Astrocyte (in vitro differentiated cells and primary cell): ENCODE data around the gene CDC25B. TPM values are rescaled to one million over a fixed set of nuclear protein-coding genes. Genes with fewer than 3 reads are reported as not detected.
A peak's percentile ranks its signal among the peaks of the same experiment; 100 is the strongest.

ENCODE experiments used
- DNase-seq: peaks from one replicate; pipeline ENCODE4 v3.0.0-alpha.2; 2010; ENCODE audit warnings: low read depth
- FAIRE-seq: peaks from 2 replicates; lab custom pipeline; 2011; peaks lifted over from hg19 to GRCh38; lab: Jason Lieb, UNC
- H2AFZ ChIP-seq: 2 replicates; pipeline ENCODE4 v1.6.0; 2012; ENCODE audit warnings: low read depth, low read length, inconsistent platforms
- H3K27ac ChIP-seq: 2 replicates; pipeline ENCODE4 v1.5.1; 2011; ENCODE audit warnings: low read depth, low read length, inconsistent platforms
- H3K27me3 ChIP-seq: 2 replicates; pipeline ENCODE4 v1.6.0; 2011; ENCODE audit warnings: low read length, inconsistent platforms; ENCODE audit not compliant: insufficient read depth
- H3K36me3 ChIP-seq: 2 replicates; pipeline ENCODE4 v1.5.1; 2011; ENCODE audit warnings: low read length, inconsistent platforms; ENCODE audit not compliant: insufficient read depth
- H3K4me1 ChIP-seq: 2 replicates; pipeline ENCODE4 v1.5.1; 2011; ENCODE audit warnings: low read length, inconsistent platforms; ENCODE audit not compliant: insufficient read depth
- H3K4me2 ChIP-seq: 2 replicates; pipeline ENCODE4 v1.6.0; 2012; ENCODE audit warnings: low read length, inconsistent platforms
- H3K4me3 ChIP-seq: 2 replicates; pipeline ENCODE4 v1.5.1; 2011; ENCODE audit warnings: low read depth, mild to moderate bottlenecking, low read length, inconsistent platforms; ENCODE audit not compliant: insufficient read depth
- H3K79me2 ChIP-seq: 2 replicates; pipeline ENCODE4 v1.6.0; 2012; ENCODE audit warnings: mild to moderate bottlenecking, low read length, inconsistent platforms; ENCODE audit not compliant: insufficient read depth
- H3K9ac ChIP-seq: 2 replicates; pipeline ENCODE4 v1.6.0; 2012; ENCODE audit warnings: mild to moderate bottlenecking, low read length, inconsistent platforms
- H3K9me3 ChIP-seq: 2 replicates; pipeline ENCODE4 v1.5.1; 2012; ENCODE audit warnings: low read depth, mild to moderate bottlenecking, low read length, inconsistent platforms; ENCODE audit not compliant: insufficient read depth
- H4K20me1 ChIP-seq: 2 replicates; pipeline ENCODE4 v1.6.0; 2012; ENCODE audit warnings: low read length, inconsistent platforms; ENCODE audit not compliant: insufficient read depth
- H3K27ac Mint-ChIP-seq: one replicate; pipeline ENCODE4 v1.8.0; 2021; ENCODE audit warnings: mild to moderate bottlenecking, mixed read lengths; ENCODE audit not compliant: unreplicated experiment
- H3K27me3 Mint-ChIP-seq: one replicate; pipeline ENCODE4 v1.8.0; 2021; ENCODE audit warnings: low read depth, mixed read lengths; ENCODE audit not compliant: unreplicated experiment
- H3K36me3 Mint-ChIP-seq: one replicate; pipeline ENCODE4 v1.8.0; 2021; ENCODE audit warnings: low read depth, mixed read lengths; ENCODE audit not compliant: unreplicated experiment
- H3K4me1 Mint-ChIP-seq: one replicate; pipeline ENCODE4 v1.8.0; 2021; ENCODE audit warnings: low read depth, mixed read lengths; ENCODE audit not compliant: unreplicated experiment
- H3K4me3 Mint-ChIP-seq: one replicate; pipeline ENCODE4 v1.8.0; 2021; ENCODE audit warnings: mild to moderate bottlenecking, moderate library complexity, mixed read lengths; ENCODE audit not compliant: unreplicated experiment
- H3K9me3 Mint-ChIP-seq: one replicate; pipeline ENCODE4 v1.8.0; 2021; ENCODE audit warnings: mild to moderate bottlenecking, mixed read lengths; ENCODE audit not compliant: unreplicated experiment
- EZH2 ChIP-seq: IDR thresholded peaks from 2 replicates; pipeline ENCODE4 v1.6.1; 2012; ENCODE audit warnings: mild to moderate bottlenecking, low read length, inconsistent platforms; ENCODE audit not compliant: insufficient read depth
- total RNA-seq: library from RNA; stranded (reverse); gene quantifications from 2 replicates; pipeline ENCODE4 v1.2.1, GENCODE V29; 2021
- TF ChIP-seq, protein P1 (sequence below): IDR thresholded peaks from 2 replicates; pipeline ENCODE4 v1.5.1; 2011; ENCODE audit warnings: low read depth, mild to moderate bottlenecking, inconsistent platforms, low read length, moderate library complexity; ENCODE audit not compliant: insufficient read depth

Gene CDC25B
- total RNA-seq, 1 donor from 2014 or later: 8.5 TPM

DNA sequence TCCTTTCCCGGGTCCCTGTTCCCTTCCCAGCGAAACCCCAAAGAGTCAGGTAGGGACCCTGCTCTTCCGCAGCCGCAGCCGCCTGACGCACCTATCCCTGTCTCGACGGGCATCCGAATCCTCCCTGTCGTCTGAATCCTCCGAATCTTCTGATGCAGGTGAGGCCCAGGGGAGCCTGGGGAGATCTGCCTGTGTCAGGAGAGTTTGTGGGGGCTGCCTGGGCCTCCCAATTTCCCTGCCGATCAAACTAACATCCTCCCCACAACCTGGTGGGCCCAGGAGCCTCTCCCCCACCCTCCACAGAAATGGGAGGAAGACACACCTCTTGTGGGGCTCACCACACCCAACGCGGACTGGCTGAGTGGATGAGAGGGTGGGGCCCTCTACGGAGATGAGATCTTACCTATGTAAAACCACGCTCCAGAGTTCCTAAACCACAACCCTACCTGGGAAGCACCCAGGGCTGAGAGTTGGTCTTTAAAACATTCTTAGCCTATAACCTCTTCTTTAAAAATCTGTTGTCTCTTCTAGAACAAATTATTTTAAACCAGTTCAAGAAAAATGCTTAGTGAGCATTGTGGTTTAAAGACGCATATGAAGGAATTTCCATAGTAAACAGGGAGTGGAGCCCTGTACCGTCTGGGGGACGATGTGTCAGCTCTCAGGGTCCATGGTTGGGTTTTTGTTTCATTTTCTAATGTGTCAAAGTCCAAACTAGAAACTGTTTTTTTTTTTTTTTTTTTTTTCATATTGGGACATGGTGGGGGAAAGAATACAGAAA is 1.7 kb downstream of the CDC25B start:
- FAIRE-seq: no peak
- peak overlapping the region; percentile 30 for H3K27ac Mint-ChIP-seq

GRCh38 chr20:3798373-3798768 is 2.3 kb downstream of the CDC25B start:
- Histone ChIP-seq H3K4me3 (no peak overlapping the region), H3K36me3 (peaks cover 16% of the 10 kb centered on the region), H3K4me2 (peak overlapping the region; percentile 89), H3K27ac (no peak overlapping the region), H3K9me3 (no peaks in the 10 kb centered on the region), H2AFZ (no peak overlapping the region), H3K9ac (no peak overlapping the region), H3K4me1 (peaks cover 30% of the 10 kb centered on the region), H3K79me2 (peaks cover 34% of the 10 kb centered on the region), H4K20me1 (peaks cover 6% of the 10 kb centered on the region), H3K27me3 (no peaks in the 10 kb centered on the region)
- Mint-ChIP-seq H3K4me3 (no peak overlapping the region), H3K9me3 (no peaks in the 10 kb centered on the region), H3K27me3 (no peaks in the 10 kb centered on the region), H3K27ac (peak overlapping the region; percentile 34), H3K4me1 (peaks cover 11% of the 10 kb centered on the region), H3K36me3 (peaks cover 17% of the 10 kb centered on the region)
- TF ChIP-seq, protein P1, sequence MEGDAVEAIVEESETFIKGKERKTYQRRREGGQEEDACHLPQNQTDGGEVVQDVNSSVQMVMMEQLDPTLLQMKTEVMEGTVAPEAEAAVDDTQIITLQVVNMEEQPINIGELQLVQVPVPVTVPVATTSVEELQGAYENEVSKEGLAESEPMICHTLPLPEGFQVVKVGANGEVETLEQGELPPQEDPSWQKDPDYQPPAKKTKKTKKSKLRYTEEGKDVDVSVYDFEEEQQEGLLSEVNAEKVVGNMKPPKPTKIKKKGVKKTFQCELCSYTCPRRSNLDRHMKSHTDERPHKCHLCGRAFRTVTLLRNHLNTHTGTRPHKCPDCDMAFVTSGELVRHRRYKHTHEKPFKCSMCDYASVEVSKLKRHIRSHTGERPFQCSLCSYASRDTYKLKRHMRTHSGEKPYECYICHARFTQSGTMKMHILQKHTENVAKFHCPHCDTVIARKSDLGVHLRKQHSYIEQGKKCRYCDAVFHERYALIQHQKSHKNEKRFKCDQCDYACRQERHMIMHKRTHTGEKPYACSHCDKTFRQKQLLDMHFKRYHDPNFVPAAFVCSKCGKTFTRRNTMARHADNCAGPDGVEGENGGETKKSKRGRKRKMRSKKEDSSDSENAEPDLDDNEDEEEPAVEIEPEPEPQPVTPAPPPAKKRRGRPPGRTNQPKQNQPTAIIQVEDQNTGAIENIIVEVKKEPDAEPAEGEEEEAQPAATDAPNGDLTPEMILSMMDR: no peak
- no peak for TF ChIP-seq EZH2
- DNase-seq: no peak
- FAIRE-seq: no peak

More for the DNA sequence above, 1.7 kb downstream of the CDC25B start:
- Histone ChIP-seq H3K4me2 (peak overlapping the region; percentile 89), H3K27ac (peak overlapping the region; percentile 13), H3K9me3 (no peaks in the 10 kb centered on the region), H3K9ac (peak overlapping the region; percentile 87), H3K4me3 (peak overlapping the region; percentile 73), H3K27me3 (no peaks in the 10 kb centered on the region), H4K20me1 (peaks cover 6% of the 10 kb centered on the region), H3K36me3 (peaks cover 12% of the 10 kb centered on the region), H3K4me1 (peaks cover 30% of the 10 kb centered on the region), H3K79me2 (peaks cover 34% of the 10 kb centered on the region), H2AFZ (no peak overlapping the region)
- Mint-ChIP-seq H3K9me3 (no peaks in the 10 kb centered on the region), H3K4me3 (peak overlapping the region; percentile 58), H3K36me3 (peaks cover 11% of the 10 kb centered on the region), H3K27me3 (no peaks in the 10 kb centered on the region), H3K4me1 (peaks cover 11% of the 10 kb centered on the region)
- TF ChIP-seq, protein P1: no peak
- TF ChIP-seq EZH2: no peak
- no peak for DNase-seq

GRCh38 chr20:3798908-3799248 is 2.8 kb downstream of the CDC25B start:
- H3K27ac Mint-ChIP-seq: peak overlapping the region; percentile 66
- TF ChIP-seq EZH2: no peak
- TF ChIP-seq, protein P1: no peak
- Histone ChIP-seq H2AFZ (no peak overlapping the region), H3K9ac (no peak overlapping the region), H4K20me1 (peaks cover 6% of the 10 kb centered on the region), H3K9me3 (no peaks in the 10 kb centered on the region), H3K4me1 (peaks cover 30% of the 10 kb centered on the region), H3K79me2 (peaks cover 34% of the 10 kb centered on the region), H3K36me3 (peaks cover 17% of the 10 kb centered on the region), H3K27ac (no peak overlapping the region), H3K4me2 (no peak overlapping the region), H3K4me3 (no peak overlapping the region), H3K27me3 (no peaks in the 10 kb centered on the region)
- no peak overlapping the region for H3K4me3 Mint-ChIP-seq
- H3K36me3 Mint-ChIP-seq: peaks cover 22% of the 10 kb centered on the region
- FAIRE-seq (no peak), DNase-seq (no peak)
- peaks cover 11% of the 10 kb centered on the region for H3K4me1 Mint-ChIP-seq
- H3K9me3 Mint-ChIP-seq: no peaks in the 10 kb centered on the region
- H3K27me3 Mint-ChIP-seq: no peaks in the 10 kb centered on the region
